ENCODE results near the gene PPP1R12C.

GRCh38 chr19:55080121-55080967 lies 37.1 kb downstream of the PPP1R12C start:
- TF ChIP-seq CTCF (IDR thresholded peaks at IDR 0.05), result no peak
- no peak for TF ChIP-seq POLR2A (IDR thresholded peaks at IDR 0.05)
